B cell (primary cell): ENCODE data around the gene SPSB1. TPM values are rescaled to one million over a fixed set of nuclear protein-coding genes. Genes with fewer than 3 reads are reported as not detected.

Experiments used
- ATAC-seq: fragments of 200-7000 bp; cut with Tn5 transposase; one replicate; pipeline ENCODE4 v1.10.0; 2021; ENCODE audit warnings: low read depth, mild to moderate bottlenecking, moderate number of reproducible peaks, moderate library complexity
- CTCF ChIA-PET: fragments of 350-600 bp; sonication (Branson Sonifier 250); formaldehyde crosslinking; loops from one replicate; lab custom pipeline; 2021; ENCODE audit warnings: antibody characterized with exemption, inconsistent platforms; lab: Charles Lee
- POLR2A ChIA-PET: fragments of 350-600 bp; sonication (Branson Sonifier 250); formaldehyde crosslinking; loops from one replicate; lab custom pipeline; 2021; ENCODE audit warnings: antibody characterized with exemption; lab: Charles Lee
- DNase-seq: peaks from one replicate; pipeline ENCODE4 v3.0.0; 2013
- H2AFZ ChIP-seq: 2 replicates; pipeline ENCODE4 v1.6.1; 2012; ENCODE audit warnings: mild to moderate bottlenecking, low read depth, low read length; ENCODE audit not compliant: insufficient read depth, poor library complexity, severe bottlenecking
- H3K27ac ChIP-seq, 2 donors: 1 replicate in 1 of 2; 2 replicates in 1 of 2; pipeline ENCODE4 v1.5.1; 2012 to 2013; ENCODE audit warnings: low read length in 2 of 2, mild to moderate bottlenecking in 2 of 2, moderate library complexity in 1 of 2
- H3K27me3 ChIP-seq, 4 experiments: fragments of 200-600 bp in 1 of 4; sonication (generic) in 1 of 4; replicated peaks in 1 of 4; 1 replicate in 2 of 4; 2 replicates in 2 of 4; pipeline versions ENCODE4 v1.6.1 to v1.7.0; 2013 to 2016; ENCODE audit warnings: low read length in 3 of 4, mild to moderate bottlenecking in 2 of 4, mixed read lengths in 1 of 4, moderate library complexity in 1 of 4; ENCODE audit not compliant: insufficient read depth in 4 of 4, control insufficient read depth in 3 of 4; ENCODE audit errors: control extremely low read depth in 1 of 4
- H3K36me3 ChIP-seq, 2 experiments: replicated peaks in 1 of 2; 1 replicate in 1 of 2; 2 replicates in 1 of 2; pipeline versions ENCODE4 v1.6.1 to v1.7.1; 2013; ENCODE audit warnings: low read length in 1 of 2; ENCODE audit not compliant: insufficient read depth in 2 of 2, control insufficient read depth in 1 of 2; ENCODE audit errors: control extremely low read depth in 1 of 2, extremely low read depth in 1 of 2
- H3K4me1 ChIP-seq, 2 donors: fragments of 200-600 bp in 1 of 2; sonication (generic) in 1 of 2; 1 replicate in 1 of 2; 2 replicates in 1 of 2; pipeline versions ENCODE4 v1.5.1 to v1.6.1; 2013 to 2017; ENCODE audit warnings: low read length in 2 of 2; ENCODE audit not compliant: control insufficient read depth in 2 of 2, insufficient read depth in 2 of 2
- H3K4me2 ChIP-seq: replicated peaks from 2 replicates; pipeline ENCODE3; 2012; ENCODE audit warnings: mild to moderate bottlenecking, low read depth, low read length; ENCODE audit not compliant: poor library complexity, severe bottlenecking
- H3K4me3 ChIP-seq, 5 experiments: fragments of 200-600 bp in 1 of 5; sonication (generic) in 1 of 5; 1 replicate in 3 of 5; 2 replicates in 2 of 5; pipeline versions ENCODE4 v1.5.1 to v1.7.0; 2011 to 2016; ENCODE audit warnings: low read length in 4 of 5, mild to moderate bottlenecking in 4 of 5, low read depth in 2 of 5, control low read depth in 1 of 5, moderate library complexity in 1 of 5; ENCODE audit not compliant: insufficient read depth in 1 of 5; ENCODE audit errors: control extremely low read depth in 1 of 5, extremely low read depth in 1 of 5
- H3K79me2 ChIP-seq: fragments of 200-600 bp; sonication (generic); one replicate; pipeline ENCODE4 v1.6.0; 2016; ENCODE audit warnings: low read length; ENCODE audit not compliant: control insufficient read depth, insufficient read depth
- H3K9ac ChIP-seq: fragments of 200-600 bp; sonication (generic); 2 replicates; pipeline ENCODE4 v1.6.1; 2017; ENCODE audit warnings: mild to moderate bottlenecking, low read length, moderate library complexity
- H3K9me3 ChIP-seq, 3 donors: one replicate each; pipeline versions ENCODE4 v1.6.1 to v1.7.1; 2013; ENCODE audit warnings: low read length in 2 of 3; ENCODE audit not compliant: control insufficient read depth in 2 of 3, insufficient read depth in 1 of 3; ENCODE audit errors: control extremely low read depth in 1 of 3
- H4K20me1 ChIP-seq: 2 replicates; pipeline ENCODE4 v1.6.0; 2012; ENCODE audit warnings: mild to moderate bottlenecking, low read length; ENCODE audit not compliant: insufficient read depth, control insufficient read depth, poor library complexity, severe bottlenecking
- H3K27ac Mint-ChIP-seq: one replicate; pipeline ENCODE4 v1.8.0; 2021; ENCODE audit warnings: mixed read lengths
- H3K27me3 Mint-ChIP-seq: one replicate; pipeline ENCODE4 v1.8.0; 2021; ENCODE audit warnings: mixed read lengths
- H3K4me1 Mint-ChIP-seq: one replicate; pipeline ENCODE4 v1.8.0; 2021; ENCODE audit warnings: mixed read lengths
- H3K4me3 Mint-ChIP-seq: one replicate; pipeline ENCODE4 v1.8.0; 2021; ENCODE audit warnings: mixed read lengths
- H3K9me3 Mint-ChIP-seq: one replicate; pipeline ENCODE4 v1.8.0; 2022; ENCODE audit warnings: mixed read lengths; ENCODE audit not compliant: insufficient read depth
- CTCF ChIP-seq: fragments of 200-600 bp; IDR thresholded peaks from one replicate; pipeline ENCODE4 v1.8.0; 2022; ENCODE audit warnings: antibody characterized with exemption, mild to moderate bottlenecking
- EZH2 ChIP-seq: IDR thresholded peaks from 2 replicates; pipeline ENCODE4 v1.6.1; 2012; ENCODE audit warnings: borderline replicate concordance, low read depth, mild to moderate bottlenecking, moderate library complexity, low read length; ENCODE audit not compliant: insufficient read depth, poor library complexity, severe bottlenecking
- WGBS: methylation state at CpG from one replicate; pipeline ENCODE4 v1.1.5; 2013; ENCODE audit warnings: missing lambda C conversion rate; ENCODE audit not compliant: insufficient coverage; 5-methylcytosine and 5-hydroxymethylcytosine counted together
- intact Hi-C: fragments of 100-400 bp; cut with micrococcal nuclease; formaldehyde crosslinking; loops from one replicate; pipeline ENCODE4 v1.10.0; 2022
- polyA plus RNA-seq: library from polyadenylated mRNA; depleted of rRNA; stranded (reverse); fragments of >200 nt; gene quantifications from 2 replicates; pipeline ENCODE4 v1.2.3, GENCODE V29; 2012
- total RNA-seq, 2 donors: library from RNA; stranded (reverse); fragments of 120-200 nt in 1 of 2; gene quantifications; 1 replicate in 1 of 2; 2 replicates in 1 of 2; pipeline versions ENCODE4 v1.2.3 to v1.2.4, GENCODE V29; 2013 to 2022

Gene SPSB1
- total and polyA plus RNA-seq, 2 donors (not counting 1 experiment from before 2014, with no cell fraction given) = 1.7 to 9.4 TPM

- no peaks in the 10 kb centered on the region for H3K9me3 Mint-ChIP-seq
- ChIA-PET POLR2A (interaction anchor here (0.7 kb wide), 2 partner anchors 19 to 36 kb away, joined by 3 to 6 read pairs; no protein-coding TSS in a partner anchor), CTCF (interaction anchor here (0.5 to 3.0 kb wide), 3 partner anchors 14 to 649 kb away, joined by 3 to 10 read pairs (median 6); no protein-coding TSS in a partner anchor)
- Histone ChIP-seq H3K4me1 (no peaks in the 10 kb centered on the region), H3K4me2 (no peak overlapping the region), H4K20me1 (peaks cover 22% of the 10 kb centered on the region), H2AFZ (no peak overlapping the region), H3K9ac (no peak overlapping the region), H3K27me3 (no peaks in the 10 kb centered on the region), H3K9me3 (no peaks in the 10 kb centered on the region), H3K4me3 (no peak overlapping the region), H3K27ac (no peak overlapping the region), H3K79me2 (peaks cover 21% of the 10 kb centered on the region), H3K36me3 (peaks cover 6 to 30% of the 10 kb centered on the region in 2 experiments)
- WGBS = 95% methylated on average over 13 of the region's 21 CpGs
- no peak for TF ChIP-seq EZH2
- no peak for TF ChIP-seq CTCF
- no peak overlapping the region for H3K27ac Mint-ChIP-seq
- intact Hi-C loops = no loop called here
- H3K27me3 Mint-ChIP-seq = no peaks in the 10 kb centered on the region
- ATAC-seq (no peak), DNase-seq (no peak)
- no peak overlapping the region for H3K4me3 Mint-ChIP-seq
- H3K4me1 Mint-ChIP-seq = no peaks in the 10 kb centered on the region
Observed at GRCh38 chr1:9250411-9251381, 42.0 kb upstream of the SPSB1 start.

DNA sequence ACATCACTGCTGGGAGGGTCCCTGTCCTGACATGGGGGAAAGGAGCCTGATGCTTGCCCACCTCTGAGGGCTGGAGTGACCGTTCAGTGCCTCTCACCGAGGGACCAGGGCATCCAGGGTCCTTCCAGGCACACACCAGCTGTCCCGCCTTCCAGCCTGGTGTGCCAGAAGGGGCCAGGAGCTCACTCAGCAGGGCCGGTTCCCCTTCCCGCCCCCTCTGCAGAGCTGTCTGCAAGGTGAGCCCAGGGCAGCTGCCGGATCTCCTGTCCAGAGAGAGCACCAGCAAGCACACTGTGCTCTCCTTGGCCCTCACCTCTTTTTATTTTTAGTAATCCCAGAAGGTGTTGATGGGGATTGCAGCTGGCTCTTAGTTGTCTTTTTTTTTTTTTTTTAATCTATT lies 41.2 kb upstream of the SPSB1 start:
- ATAC-seq (no peak), DNase-seq (no peak)
- H3K4me3 Mint-ChIP-seq = no peak overlapping the region
- TF ChIP-seq EZH2 (no peak), CTCF (no peak)
- whole genome bisulfite sequencing = 95% methylated on average over 5 of the region's 6 CpGs
- H3K27ac ChIP-seq = no peak overlapping the region
- H3K9me3 ChIP-seq = no peaks in the 10 kb centered on the region
- H3K27me3 ChIP-seq = no peaks in the 10 kb centered on the region
- H3K9ac ChIP-seq = no peak overlapping the region
- no peaks in the 10 kb centered on the region for H3K4me1 ChIP-seq
- POLR2A ChIA-PET = interaction anchor here (0.7 kb wide), 1 partner anchor 37 kb away, joined by 6 read pairs; no protein-coding TSS in a partner anchor
- H4K20me1 ChIP-seq = peaks cover 22% of the 10 kb centered on the region
- intact Hi-C loops = no loop called here
- no peak overlapping the region for H3K27ac Mint-ChIP-seq
- peaks cover 4 to 33% of the 10 kb centered on the region in 2 experiments for H3K36me3 ChIP-seq
- H3K4me1 Mint-ChIP-seq = no peaks in the 10 kb centered on the region
- no peak overlapping the region for H2AFZ ChIP-seq
- H3K27me3 Mint-ChIP-seq = no peaks in the 10 kb centered on the region
- no peak overlapping the region for H3K4me3 ChIP-seq
- CTCF ChIA-PET = interaction anchor here (1.1 to 3.0 kb wide), 3 partner anchors 15 to 239 kb away, joined by 4 to 10 read pairs (median 6); no protein-coding TSS in a partner anchor
- H3K79me2 ChIP-seq = peaks cover 21% of the 10 kb centered on the region
- H3K9me3 Mint-ChIP-seq = no peaks in the 10 kb centered on the region
- H3K4me2 ChIP-seq = no peak overlapping the region
